CD4-positive, alpha-beta T cell treated with Interleukin-1 beta for 1 hour (primary cell): Measurements from ENCODE around the gene SLC6A11.

ENCODE experiments used
- DNase-seq, 2 donors: peaks; one replicate each; pipeline ENCODE4 v3.0.0-alpha.2; 2020 to 2022

Gene SLC6A11

DNA sequence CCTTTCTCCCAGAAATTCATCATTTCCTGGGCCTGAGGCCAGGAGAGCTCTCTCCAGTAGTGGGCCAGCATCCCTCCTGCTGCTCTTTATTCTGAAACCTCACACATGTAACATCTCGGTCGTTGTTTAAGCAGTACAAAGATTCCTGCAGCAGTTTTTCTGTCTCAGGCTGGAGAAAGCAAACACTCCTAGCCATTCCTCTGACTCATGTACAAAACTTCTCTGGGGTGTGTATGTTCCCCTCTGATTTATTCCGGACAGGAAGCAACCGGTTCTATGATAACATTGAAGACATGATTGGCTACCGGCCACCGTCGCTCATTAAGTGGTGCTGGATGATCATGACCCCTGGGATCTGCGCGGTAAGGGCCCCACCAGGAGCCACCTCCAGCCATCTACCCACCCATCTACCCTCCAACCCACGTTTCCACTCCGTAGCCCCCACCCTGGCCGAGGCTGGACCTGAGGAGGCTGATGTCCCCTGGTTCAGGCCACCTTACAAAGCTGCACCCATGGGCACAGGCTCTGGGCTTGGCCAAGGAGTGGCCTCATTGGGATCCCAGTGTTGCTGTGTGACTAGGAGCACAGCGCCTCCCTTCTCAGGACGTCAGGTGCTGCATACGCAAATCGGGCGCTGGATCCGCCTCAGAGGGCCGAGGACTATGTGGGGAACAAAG, 117.9 kb downstream of the SLC6A11 start:
- DNase-seq, result no peak

DNA sequence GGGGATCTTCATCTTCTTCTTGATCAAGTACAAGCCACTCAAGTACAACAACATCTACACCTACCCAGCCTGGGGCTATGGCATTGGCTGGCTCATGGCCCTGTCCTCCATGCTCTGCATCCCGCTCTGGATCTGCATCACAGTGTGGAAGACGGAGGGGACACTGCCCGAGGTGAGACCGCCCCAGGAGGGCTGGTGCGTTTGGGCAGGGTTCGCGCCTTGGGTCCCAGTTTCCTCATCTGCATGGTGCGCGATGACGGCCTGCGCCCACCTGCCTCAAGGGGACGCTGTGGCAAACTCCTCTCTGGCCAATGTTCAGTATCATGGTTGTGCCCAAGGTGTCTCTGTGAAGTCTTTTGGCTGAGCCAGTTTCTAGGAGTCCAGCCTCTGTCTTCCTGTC, 119.0 kb downstream of the SLC6A11 start:
- no peak for DNase-seq

DNA sequence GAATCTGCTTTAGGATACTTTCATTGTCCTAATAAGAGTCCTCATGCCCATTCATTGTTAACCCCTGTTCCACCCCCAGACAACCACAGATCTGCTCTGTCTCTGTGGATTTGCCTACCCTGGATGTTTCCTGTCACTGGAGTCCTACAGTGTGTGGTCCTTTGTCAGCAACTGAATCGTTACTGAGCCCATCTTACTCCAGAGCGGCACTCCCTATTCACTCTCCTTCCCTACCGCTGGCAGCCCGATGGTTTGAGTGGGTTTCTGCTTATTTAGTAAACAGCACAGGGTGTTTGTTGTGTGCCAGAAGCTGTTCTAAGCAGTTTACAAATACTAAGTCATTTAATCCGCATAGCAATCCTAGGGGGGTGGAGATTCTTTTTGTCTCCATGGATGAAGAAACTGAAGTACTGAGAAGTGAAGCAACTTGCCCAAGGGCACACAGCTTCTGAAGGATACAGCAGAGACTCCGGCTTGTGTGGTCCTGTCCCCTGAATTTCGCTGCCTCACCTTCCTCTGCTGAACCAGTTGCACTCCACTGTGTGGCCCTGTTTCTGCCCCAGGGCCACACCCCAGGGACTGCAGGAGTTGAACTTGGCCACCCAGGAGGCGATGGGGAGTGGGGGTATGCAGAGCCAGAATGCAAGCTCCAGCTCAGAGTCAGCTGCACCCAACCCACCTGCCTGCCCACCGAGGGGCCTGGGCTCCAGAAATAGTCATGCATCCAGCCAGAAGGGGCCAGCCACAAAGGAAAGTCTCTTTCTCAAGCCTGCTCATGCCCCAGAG, 120.0 kb downstream of the SLC6A11 start:
- DNase-seq, result no peak

DNA sequence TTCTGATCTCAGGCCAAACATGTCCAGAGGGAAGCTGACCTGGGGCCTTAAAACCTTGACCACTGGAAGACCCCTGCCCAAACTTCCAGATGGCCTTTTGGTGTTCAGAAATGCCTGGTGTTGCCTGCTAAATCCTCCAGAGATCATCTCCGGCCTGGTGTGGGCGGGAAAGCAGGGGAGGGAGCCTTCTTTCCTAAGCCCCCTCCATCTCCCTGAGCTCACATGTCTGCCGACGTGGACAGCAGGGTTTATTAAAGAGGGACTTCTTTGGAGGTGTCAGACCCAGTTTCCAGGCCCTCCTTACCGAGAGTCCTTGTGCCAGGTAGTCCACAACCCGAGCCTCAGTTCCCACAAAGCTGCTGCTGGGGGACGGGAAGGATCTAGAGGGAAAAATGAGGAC, 120.7 kb downstream of the SLC6A11 start:
- DNase-seq, result no peak

DNA sequence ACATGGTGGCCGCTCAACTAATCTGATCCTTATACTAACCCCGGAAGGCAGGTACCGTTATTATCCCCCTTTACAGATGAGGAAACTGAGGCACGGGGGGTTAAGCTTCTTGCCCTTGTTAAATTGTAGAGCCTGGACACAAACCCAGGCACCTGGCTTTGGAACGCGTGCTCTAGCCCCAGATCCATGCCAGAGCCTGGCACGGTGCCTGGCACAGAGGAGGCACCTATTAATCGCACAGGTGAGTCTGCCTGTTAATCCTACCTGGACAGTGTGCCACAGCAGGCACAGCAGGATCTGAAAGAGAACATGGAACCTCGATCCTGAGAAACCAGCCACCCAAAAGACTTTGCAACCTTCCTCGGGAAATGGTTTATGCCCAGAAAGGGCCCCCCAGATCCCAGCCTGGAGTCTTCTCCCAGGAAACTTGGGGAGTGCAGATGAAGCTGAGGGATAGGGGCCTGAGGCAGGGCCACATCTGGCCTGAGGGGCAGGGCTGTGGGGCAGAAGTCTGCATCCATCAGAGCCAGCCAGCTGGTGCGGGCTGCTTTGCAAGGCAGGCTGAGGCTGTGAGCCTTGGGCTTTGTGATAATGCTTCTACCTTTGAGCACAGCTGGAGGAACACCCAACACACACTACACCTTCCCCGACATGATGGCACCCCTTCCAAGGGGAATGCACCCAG, 121.3 kb downstream of the SLC6A11 start:
- DNase-seq, result no peak

DNA sequence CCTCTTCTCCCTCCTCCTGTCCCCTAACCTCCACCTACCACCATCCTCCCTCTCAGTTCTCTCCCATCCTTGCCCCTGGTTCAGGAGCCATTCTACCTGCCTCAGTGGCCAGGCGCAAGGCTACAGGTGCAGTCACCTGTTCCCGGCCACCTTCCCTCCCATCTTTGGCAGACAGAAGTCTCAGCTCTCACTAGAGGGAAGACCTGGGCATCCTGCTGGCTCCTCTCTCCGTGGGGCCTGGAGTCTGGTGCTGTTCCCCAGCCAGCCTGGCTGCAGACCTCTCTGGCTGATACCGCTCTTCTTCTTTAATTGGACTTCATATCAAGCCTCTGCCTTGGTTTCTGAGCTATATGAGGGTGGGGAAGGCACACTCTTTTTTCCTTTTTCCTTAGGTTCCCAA, 123.5 kb downstream of the SLC6A11 start:
- DNase-seq, result no peak

DNA sequence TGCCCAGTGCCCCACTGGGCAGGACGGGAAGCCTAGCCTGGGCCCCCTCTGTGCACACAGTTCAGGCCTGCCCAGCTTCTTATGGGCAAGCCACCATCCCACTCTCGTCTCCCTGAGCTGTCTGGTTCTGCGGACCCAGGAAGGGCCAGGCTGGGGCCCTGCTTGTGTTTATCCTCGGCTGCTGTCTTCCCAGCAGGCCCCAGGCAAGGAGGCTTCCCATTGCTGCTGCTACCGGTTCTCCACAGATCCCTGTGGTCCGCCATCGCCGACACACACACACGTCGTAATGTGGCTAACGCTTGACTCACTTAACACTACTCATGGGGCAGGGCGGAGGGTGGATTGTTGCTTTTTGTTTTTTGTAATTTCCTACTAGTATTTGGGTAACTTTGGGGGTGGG, 124.1 kb downstream of the SLC6A11 start:
- DNase-seq, result no peak

DNA sequence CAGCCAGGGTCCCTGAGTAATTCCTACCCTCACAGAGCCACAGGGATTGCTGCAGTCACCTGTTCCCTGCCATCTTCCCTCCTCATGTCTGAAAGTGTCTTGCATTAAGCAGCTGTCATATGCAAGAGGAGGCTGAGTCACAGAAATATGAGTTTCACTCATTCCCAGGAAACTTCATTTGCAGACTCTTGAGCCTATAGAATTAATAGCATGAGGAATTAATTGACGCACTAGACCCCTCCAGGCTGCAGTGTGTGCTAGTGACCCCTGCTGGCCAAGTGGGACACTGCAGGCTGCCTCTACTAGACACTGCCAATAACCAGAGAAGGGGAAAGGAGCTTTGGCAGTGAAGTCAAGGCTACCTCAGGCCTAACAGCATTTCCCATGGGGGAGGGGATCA, 125.9 kb downstream of the SLC6A11 start:
- DNase-seq, result no peak

DNA sequence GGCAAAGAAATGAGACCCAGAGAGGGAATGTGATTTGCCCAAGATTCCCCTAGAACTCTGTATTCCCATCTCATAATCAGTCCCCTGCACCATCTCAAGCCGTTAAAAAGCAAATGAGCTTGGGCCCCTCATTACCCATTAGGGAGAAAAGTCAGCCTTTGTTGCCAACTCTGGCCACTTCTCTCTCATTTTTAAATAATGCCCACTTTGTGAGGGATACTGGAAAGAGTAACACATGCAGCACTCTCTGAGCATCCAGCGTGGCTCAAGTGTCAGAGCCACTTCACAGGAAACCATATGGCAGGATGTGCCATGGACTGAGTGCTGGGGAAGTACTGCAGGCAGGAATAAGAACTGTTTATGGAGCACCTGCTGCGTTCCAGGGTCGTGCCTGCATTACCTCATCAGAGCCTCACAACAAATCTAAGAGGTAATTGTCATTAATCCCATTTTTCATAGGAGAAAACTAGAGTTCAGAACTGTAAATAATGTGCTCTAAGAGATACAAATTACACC, 126.7 kb downstream of the SLC6A11 start:
- DNase-seq, result no peak

DNA sequence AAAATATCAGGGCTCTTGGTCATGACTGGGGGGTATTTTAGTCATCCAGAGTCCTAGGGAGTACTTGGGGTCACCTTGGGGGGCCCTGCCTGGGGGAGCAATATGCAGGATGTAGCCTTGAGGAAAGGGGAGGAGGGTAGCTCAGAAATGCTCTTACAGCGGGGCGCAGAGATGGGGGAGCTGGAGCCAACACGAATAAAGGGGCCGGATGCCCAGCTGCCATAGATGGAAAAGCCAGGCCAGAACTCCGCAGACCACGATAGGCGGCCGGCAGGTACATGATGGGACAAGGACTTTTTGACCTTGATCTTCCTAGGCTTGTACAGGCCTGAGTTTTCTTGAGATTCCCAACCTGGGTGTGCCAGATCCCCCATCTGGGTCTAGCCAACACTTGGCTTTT, 128.8 kb downstream of the SLC6A11 start:
- DNase-seq, result no peak

DNA sequence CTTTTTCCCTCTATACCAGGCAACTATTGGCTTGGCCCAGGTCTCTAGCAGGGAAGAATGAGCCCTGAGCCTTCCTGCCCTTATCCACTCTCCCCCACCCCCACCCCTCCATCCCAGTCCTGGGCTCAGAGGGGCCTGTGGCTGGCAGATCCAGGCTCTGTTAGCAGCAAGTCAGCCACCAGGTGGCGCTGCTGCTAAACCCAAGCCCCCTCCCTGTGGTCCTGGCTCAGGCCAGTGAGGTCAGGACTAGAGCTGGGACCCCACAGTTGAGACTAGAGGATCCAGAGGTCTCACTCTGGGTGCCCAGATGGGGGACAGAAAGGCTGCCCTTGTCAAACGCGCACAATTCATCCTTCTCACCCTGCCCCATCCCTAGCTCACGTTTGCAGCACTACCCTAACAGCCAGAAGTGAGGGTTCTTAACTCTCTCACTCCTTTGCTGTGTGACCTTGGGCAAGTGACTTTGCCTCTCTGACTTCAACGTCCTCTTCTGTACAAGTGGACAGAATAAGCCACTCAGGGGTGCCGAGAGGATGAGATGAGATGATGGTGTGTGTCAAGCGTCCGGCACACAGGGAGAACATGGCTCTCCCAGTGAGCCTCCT, 129.8 kb downstream of the SLC6A11 start:
- peak; percentile 15 to 24 for DNase-seq

DNA sequence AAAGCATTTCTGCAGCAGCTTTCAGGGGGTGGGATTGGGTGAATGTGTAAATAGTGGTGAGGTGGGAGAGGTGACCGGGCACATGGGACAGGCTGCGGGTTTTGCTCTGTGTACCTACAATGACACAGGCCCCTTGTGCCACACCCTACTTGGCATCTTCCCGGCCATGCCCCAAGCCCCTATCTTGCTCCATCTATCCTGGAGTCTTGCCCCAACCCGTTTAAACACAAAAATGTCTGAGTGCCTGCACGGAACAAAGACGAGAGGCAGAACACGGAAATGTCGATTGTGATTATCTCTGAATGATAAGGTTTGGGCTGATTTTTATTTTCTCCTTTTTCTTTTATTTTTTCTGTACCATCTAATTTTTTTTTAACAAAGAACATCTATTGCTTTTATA, 130.5 kb downstream of the SLC6A11 start:
- no peak for DNase-seq

DNA sequence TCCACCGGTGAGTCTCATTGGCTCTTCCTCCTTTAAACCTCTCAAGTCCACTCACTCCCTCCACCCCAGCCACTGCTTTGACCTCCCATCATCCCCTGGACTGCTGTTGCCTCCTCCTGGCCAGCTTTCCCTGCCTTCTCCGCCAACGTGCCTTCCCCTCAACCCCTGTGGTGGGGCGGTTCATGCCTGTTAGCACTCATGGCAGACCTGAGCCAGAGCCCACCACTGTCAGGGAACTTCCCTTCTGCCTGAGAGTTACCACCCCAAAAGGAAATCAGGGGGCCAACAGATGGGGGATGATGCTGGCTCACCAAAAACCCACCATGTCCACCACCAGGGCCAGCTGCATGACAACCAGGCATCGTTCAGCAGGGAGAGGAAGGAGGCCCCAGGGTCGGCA, 132.3 kb downstream of the SLC6A11 start:
- DNase-seq, result no peak

DNA sequence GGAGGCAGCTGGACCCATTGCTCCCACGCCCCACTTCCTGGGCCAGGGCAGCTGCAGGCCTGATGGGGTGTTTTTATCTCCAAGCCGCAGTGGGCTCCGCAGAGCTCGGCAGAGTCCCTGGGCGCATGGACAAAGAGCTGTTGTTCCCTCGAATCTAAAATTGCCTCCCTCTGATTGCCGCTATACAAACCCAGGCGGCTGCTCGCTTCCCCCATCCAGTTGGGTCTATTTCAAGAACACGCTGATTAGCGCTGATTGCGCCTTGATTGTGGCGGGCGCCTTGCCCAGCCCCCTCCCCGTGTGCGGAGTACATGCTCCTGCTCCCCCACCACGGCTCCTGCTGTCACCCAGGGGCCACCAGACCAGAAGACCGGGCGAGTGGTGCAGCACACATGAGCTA, 133.2 kb downstream of the SLC6A11 start:
- no peak for DNase-seq

DNA sequence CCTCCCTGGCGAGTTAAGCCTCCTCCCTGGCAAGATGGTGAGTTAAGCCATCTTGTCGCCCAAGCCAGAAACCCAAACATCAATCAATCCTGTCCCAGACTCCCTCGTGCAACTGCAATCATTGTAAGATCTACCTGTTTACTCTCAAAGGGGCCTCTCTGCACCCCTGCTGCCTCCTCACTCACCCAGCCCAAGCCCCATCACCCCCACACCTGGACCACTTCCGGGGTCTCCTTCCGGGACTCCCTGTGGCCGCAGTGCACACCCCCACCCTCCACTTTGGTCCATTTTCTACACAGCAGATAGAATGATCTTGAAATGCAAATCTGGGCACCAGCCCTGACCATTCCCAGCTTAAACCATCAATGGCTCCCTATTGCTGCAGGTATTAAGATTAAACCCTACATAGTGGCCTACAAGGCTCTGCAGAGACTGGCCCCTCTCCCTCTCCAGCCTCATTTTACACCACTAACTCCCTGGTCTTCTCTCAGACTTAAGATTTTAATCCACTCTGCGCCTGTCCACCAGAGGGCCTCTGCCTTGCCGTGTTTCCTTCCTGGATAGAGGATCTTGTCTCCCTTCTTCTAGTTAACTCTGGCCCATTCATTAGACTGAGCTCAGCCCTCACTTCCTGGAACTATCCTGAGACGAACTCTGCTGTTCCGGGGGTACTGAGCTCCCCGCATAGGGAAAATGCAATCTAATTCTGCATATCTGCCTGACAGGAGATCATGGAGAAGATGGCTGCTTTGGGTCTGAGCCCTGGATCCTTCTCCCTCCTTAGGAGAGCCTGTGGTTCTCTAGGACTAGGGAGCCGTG, 134.7 kb downstream of the SLC6A11 start:
- no peak for DNase-seq

DNA sequence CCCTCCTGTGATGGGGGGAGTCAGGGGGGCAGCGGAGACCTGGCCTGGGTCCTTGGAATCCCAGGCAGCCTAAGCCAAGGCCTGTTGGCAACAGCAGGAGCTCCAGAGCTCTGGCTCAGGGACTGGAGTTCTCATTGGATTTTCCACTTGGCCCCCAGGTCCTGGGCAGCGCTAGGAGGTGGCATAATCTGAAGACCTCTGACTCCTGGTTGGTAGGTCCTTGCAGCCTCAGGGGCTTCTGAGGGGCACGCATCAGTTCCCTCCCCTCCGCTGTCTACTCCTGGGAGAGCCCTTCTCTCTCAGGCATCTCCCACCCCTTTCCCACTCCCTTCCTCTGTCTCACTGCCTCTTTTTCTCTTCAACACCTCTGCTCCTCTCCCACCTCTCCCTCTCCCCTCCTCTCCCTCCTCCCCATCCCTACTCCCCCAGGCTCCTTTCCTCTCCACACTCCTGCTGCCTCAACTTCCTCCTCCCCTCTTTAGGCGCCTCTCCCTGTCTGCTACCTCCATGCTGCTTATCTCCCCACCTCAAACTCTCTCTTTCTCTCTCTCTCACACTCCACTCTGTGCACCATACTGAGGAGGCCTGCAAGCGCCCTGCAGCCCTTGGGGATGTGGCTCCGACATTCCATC, 135.4 kb downstream of the SLC6A11 start:
- no peak for DNase-seq

DNA sequence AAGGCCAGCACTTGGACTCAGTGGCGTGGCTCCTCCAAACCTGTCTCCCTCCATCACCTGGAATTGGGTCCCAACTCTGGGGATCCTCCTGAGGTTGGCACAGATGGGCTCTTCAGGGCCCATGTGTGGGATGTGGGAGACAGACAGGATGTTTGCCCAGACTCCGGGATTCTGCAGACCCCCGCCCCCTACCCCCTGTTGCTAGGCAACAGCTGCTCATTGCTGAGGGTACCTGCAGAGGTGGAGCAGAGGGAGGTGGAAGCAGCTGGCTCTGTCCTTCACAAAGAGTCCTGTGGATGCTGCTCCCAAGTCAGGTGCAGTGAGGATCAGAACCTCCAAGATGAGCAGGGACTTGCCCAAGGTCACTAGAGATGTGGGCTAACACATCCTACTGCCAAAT, 136.5 kb downstream of the SLC6A11 start:
- DNase-seq, result no peak

DNA sequence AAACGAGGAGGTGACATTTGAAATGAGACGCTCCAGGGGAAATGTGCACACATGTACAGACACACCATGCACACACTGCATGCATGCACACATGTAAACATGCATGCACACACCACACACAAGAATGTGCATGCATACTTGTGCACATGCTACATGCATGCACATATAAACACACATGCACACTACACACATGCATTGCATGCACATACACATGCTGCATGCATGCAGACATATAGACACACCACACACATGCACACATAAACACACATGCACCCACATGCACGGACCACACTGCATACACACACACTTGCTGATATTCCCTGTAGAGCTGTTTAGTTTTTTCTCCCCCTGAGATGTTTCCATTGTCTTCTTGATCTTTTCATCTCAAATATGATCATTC, 138.7 kb downstream of the SLC6A11 start:
- DNase-seq, result no peak

DNA sequence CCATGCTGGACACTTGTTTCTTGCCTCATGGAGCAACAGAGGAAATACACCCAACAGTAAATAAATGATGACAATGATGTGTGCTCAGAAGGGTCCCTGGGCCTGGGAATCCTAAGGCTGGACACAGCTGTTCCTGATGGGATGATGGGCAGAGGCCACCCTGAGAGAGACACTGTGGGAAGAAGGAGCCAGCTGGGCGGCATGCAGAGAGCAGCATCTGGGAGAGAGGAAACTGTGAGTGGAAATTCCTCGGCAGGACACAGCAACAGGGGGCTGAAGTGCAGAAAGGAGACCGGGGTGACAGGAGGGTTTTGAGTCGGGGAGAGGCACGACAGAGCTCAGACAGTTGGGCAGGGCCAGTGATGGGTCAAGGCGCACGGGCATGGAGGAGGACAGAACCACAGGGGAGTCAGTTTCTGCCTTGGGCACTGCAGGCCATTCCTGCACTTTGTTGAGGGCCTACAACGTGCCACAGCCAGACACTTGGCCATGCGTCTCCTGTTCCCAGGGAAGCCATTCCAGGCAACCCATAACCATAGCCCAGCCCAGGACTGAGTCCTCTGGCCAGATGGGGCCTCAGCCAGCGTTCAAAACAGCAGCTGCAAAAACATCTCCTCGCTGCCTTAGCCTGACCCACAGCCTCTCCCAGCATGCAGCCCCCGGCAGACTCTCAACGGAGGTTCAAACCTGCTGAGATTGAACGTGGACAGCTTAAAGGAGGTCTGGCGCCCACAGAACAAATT, 139.9 kb downstream of the SLC6A11 start:
- DNase-seq, result no peak

DNA sequence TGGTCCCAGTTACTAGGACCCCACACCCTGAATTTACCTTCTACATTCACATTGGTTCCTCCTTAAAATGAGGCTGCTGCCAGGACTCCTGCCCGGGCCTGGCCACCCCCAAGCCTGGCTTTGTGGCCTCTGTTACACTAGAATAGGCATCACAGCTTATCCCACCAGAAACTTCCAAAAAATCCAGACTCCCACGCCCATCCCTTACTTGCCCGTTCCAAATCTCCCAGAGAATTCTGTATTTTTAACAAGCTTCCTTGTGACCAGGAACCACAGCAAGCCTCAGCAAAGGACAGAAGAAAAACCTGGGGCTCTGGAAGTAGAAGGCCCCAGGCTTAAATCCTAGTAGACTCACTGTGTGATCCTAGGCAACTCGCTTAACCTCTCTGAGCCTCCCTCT, 140.5 kb downstream of the SLC6A11 start:
- no peak for DNase-seq

DNA sequence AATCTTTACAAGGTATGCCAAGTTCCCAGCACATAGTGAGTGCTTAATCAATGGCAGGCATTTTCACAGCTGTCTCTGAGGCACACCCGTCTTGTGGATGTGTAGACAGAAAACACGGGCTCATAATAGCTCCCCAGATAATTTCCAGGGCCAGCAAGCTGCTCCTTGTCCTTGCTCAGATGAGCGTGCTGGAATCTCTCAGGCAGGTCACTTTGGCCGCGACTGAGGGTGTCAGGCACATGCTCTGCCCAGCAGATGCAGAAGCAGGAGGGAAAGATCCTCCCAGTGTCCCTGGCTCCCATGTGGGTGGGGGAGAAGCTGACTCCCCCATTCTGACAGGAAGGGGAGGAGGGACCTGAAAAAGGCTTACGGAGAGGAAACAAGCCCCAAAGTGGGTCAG, 141.0 kb downstream of the SLC6A11 start:
- DNase-seq, result no peak
